ENCODE results near the gene IPO13. TPM values are rescaled to one million over a fixed set of nuclear protein-coding genes. Genes with fewer than 3 reads are reported as not detected.

The IPO13 gene
- total RNA-seq, 2 donors from 2014 or later = 25.9 to 28.1 TPM

- Histone ChIP-seq H3K36me3 (no peaks in the 10 kb centered on the region), H3K27ac (peak within 1 kb of the TSS; percentile 50 to 74), H3K4me3 (peak within 1 kb of the TSS; percentile 54 to 65), H3K9me3 (no peaks in the 10 kb centered on the region), H3K4me1 (peaks cover 0 to 17% of the 10 kb centered on the region in 2 donors), H3K27me3 (no peaks in the 10 kb centered on the region)
- no peak for TF ChIP-seq CTCF (IDR thresholded peaks at IDR 0.05)
- DNase-seq (ENCODE audit: low spot score) = peak; percentile 86
Observed at GRCh38 chr1:43991476-43992231, 44.9 kb downstream of the IPO13 start, which contains the start of gene CCDC24. TSS of gene CCDC24 (plus strand) at chr1:43991599. CDS start at chr1:43991879, 280 bp downstream.

- DNase-seq (ENCODE audit: low spot score) = no peak
- Histone ChIP-seq H3K27me3 (no peaks in the 10 kb centered on the region), H3K4me1 (peaks cover 0 to 19% of the 10 kb centered on the region in 2 donors), H3K9me3 (no peaks in the 10 kb centered on the region), H3K36me3 (no peaks in the 10 kb centered on the region), H3K27ac (peak overlapping the region in 1 of 2 donors; percentile 50), H3K4me3 (peak overlapping the region; percentile 54 to 65)
- TF ChIP-seq CTCF (IDR thresholded peaks at IDR 0.05) = no peak
Observed at GRCh38 chr1:43992232-43992995, 45.7 kb downstream of the IPO13 start.

GRCh38 chr1:43993206-43993914 lies 46.6 kb downstream of the IPO13 start:
- Histone ChIP-seq H3K36me3 (no peaks in the 10 kb centered on the region), H3K9me3 (no peaks in the 10 kb centered on the region), H3K27ac (no peak overlapping the region), H3K4me1 (peaks cover 0 to 19% of the 10 kb centered on the region in 2 donors), H3K27me3 (no peaks in the 10 kb centered on the region), H3K4me3 (no peak overlapping the region)
- TF ChIP-seq CTCF (IDR thresholded peaks at IDR 0.05) = no peak
- no peak for DNase-seq (ENCODE audit: low spot score)

GRCh38 chr1:43994071-43994470 lies 47.3 kb downstream of the IPO13 start:
- DNase-seq (ENCODE audit: low spot score) = no peak
- Histone ChIP-seq H3K4me3 (no peak overlapping the region), H3K4me1 (peaks cover 0 to 19% of the 10 kb centered on the region in 2 donors), H3K27me3 (no peaks in the 10 kb centered on the region), H3K27ac (no peak overlapping the region), H3K36me3 (no peaks in the 10 kb centered on the region), H3K9me3 (no peaks in the 10 kb centered on the region)
- no peak for TF ChIP-seq CTCF (IDR thresholded peaks at IDR 0.05)

- peaks cover 0 to 19% of the 10 kb centered on the region in 2 donors for H3K4me1 ChIP-seq
- H3K36me3 ChIP-seq = no peaks in the 10 kb centered on the region
- H3K27ac ChIP-seq = no peak overlapping the region
- no peaks in the 10 kb centered on the region for H3K27me3 ChIP-seq
- no peak for TF ChIP-seq CTCF (IDR thresholded peaks at IDR 0.05)
- no peaks in the 10 kb centered on the region for H3K9me3 ChIP-seq
- DNase-seq (ENCODE audit: low spot score) = no peak
- no peak overlapping the region for H3K4me3 ChIP-seq
Observed at GRCh38 chr1:43994794-43995790, 48.3 kb downstream of the IPO13 start.

Data from right atrium auricular region (tissue), 2 donors.